Activated CD8-positive, alpha-beta T cell treated with anti-CD3 and anti-CD28 coated beads for 36 hours (primary cell): ENCODE data around the gene ZW10. TPM values are rescaled to one million over a fixed set of nuclear protein-coding genes. Genes with fewer than 3 reads are reported as not detected.

Source experiments
- ATAC-seq: fragments of 200-7000 bp; cut with Tn5 transposase; one replicate; pipeline ENCODE4 v1.10.0; 2021; ENCODE audit warnings: mild to moderate bottlenecking, moderate library complexity
- CTCF ChIA-PET: fragments of 350-600 bp; sonication (Branson Sonifier 250); formaldehyde crosslinking; loops from one replicate; lab custom pipeline; 2021; ENCODE audit warnings: antibody characterized with exemption; lab: Charles Lee
- POLR2A ChIA-PET: fragments of 350-600 bp; sonication (Branson Sonifier 250); formaldehyde crosslinking; loops from one replicate; lab custom pipeline; 2021; ENCODE audit warnings: antibody characterized with exemption; lab: Charles Lee
- DNase-seq: peaks from one replicate; pipeline ENCODE4 v3.0.0-alpha.2; 2020
- H3K27ac Mint-ChIP-seq: one replicate; pipeline ENCODE4 v1.8.0; 2021; ENCODE audit warnings: mild to moderate bottlenecking, mixed read lengths
- H3K27me3 Mint-ChIP-seq: one replicate; pipeline ENCODE4 v1.8.0; 2021; ENCODE audit warnings: mixed read lengths
- H3K36me3 Mint-ChIP-seq: one replicate; pipeline ENCODE4 v1.8.0; 2021; ENCODE audit warnings: low read depth, mixed read lengths
- H3K4me1 Mint-ChIP-seq: one replicate; pipeline ENCODE4 v1.8.0; 2021; ENCODE audit warnings: low read depth, mixed read lengths
- H3K4me3 Mint-ChIP-seq: one replicate; pipeline ENCODE4 v1.8.0; 2021; ENCODE audit warnings: mild to moderate bottlenecking, moderate library complexity, mixed read lengths
- H3K9me3 Mint-ChIP-seq: one replicate; pipeline ENCODE4 v1.8.0; 2021; ENCODE audit warnings: mixed read lengths
- intact Hi-C: fragments of 100-400 bp; cut with micrococcal nuclease; formaldehyde crosslinking; loops from one replicate; pipeline ENCODE4 v1.10.0; 2022
- total RNA-seq, 2 experiments: library from RNA; stranded (reverse); gene quantifications; one replicate each; pipeline ENCODE4 v1.2.3, GENCODE V29; 2021
- TF ChIP-seq, protein P1 (sequence below): fragments of 200-600 bp; IDR thresholded peaks from one replicate; pipeline ENCODE4 v1.8.0; 2022; ENCODE audit warnings: antibody characterized with exemption, mild to moderate bottlenecking

The ZW10 gene
- total RNA-seq, 2 experiments from 2014 or later, result 15.2 to 15.5 TPM

DNA sequence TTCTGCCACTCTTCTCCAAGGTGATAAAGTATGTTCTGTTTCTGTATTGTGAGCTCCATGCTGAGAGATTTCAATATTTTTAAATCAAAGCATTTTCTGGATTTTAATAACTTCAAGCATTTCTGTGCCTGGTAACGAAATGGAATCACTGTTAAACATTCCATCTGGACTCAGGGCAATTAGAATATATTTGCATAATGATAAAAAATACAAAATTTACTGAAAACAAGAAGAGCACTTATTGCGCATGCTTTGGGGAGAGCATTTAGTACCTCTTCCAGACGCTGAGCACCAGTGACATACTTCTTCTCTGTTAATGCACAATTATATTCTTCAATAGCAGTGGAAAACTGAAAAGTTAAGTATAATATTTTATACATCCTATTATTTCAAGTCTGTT, 13.3 kb downstream of the ZW10 start:
- no peak overlapping the region for H3K27ac Mint-ChIP-seq
- no peaks in the 10 kb centered on the region for H3K27me3 Mint-ChIP-seq
- H3K9me3 Mint-ChIP-seq, result no peaks in the 10 kb centered on the region
- TF ChIP-seq, protein P1, sequence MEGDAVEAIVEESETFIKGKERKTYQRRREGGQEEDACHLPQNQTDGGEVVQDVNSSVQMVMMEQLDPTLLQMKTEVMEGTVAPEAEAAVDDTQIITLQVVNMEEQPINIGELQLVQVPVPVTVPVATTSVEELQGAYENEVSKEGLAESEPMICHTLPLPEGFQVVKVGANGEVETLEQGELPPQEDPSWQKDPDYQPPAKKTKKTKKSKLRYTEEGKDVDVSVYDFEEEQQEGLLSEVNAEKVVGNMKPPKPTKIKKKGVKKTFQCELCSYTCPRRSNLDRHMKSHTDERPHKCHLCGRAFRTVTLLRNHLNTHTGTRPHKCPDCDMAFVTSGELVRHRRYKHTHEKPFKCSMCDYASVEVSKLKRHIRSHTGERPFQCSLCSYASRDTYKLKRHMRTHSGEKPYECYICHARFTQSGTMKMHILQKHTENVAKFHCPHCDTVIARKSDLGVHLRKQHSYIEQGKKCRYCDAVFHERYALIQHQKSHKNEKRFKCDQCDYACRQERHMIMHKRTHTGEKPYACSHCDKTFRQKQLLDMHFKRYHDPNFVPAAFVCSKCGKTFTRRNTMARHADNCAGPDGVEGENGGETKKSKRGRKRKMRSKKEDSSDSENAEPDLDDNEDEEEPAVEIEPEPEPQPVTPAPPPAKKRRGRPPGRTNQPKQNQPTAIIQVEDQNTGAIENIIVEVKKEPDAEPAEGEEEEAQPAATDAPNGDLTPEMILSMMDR, result no peak
- CTCF ChIA-PET, result interaction anchor here (1.8 kb wide), 1 partner anchor 13 kb away, joined by 5 read pairs; the partner anchor contains the start of gene ZW10
- no peak for DNase-seq
- POLR2A ChIA-PET, result no interaction called here
- peaks cover 4% of the 10 kb centered on the region for H3K4me1 Mint-ChIP-seq
- intact Hi-C loops, result no loop called here
- no peak for ATAC-seq
- no peak overlapping the region for H3K4me3 Mint-ChIP-seq
- peaks cover 37% of the 10 kb centered on the region for H3K36me3 Mint-ChIP-seq

DNA sequence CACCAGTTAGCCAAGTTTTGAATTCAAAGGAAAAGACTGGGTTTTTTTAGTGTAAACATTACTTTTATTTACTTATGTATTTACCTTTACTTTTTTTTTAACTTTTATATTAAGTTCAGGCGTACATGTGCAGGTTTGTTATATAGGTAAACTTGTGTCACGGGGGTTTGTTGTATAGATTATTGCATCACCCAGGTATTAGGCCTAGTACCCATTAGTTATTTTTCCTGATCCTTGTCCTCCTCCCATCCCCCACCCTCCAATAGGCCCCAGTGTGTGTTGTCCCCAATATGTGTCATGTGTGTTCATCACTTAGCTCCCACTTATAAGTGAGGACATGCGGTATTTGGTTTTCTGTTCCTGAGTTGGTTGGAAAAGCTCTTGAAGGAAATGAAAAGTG, 20.6 kb downstream of the ZW10 start:
- H3K4me1 Mint-ChIP-seq, result no peaks in the 10 kb centered on the region
- H3K36me3 Mint-ChIP-seq, result peaks cover 17% of the 10 kb centered on the region
- TF ChIP-seq, protein P1, result no peak
- H3K27ac Mint-ChIP-seq, result no peak overlapping the region
- H3K4me3 Mint-ChIP-seq, result no peak overlapping the region
- intact Hi-C loops, result no loop called here
- H3K27me3 Mint-ChIP-seq, result no peaks in the 10 kb centered on the region
- POLR2A ChIA-PET, result no interaction called here
- no peak for DNase-seq
- CTCF ChIA-PET, result no interaction called here
- no peak for ATAC-seq
- no peaks in the 10 kb centered on the region for H3K9me3 Mint-ChIP-seq

DNA sequence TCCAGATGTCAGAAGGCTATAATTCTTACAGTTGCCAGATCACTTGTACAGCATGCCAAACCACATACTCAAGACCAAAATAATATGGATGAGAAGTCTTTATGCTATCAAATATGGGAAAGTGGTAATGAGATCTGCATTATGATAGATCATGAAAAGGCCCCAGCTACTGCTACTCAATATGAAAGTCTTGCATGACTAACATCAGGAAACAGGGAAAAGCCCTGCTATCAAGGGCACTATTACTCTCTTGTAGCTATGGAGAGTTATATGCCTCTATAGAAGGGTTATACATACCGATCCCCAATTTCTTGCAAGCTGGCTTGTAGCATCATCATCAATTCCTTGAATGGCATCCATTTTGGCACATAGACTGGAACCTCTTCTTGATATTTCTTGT, 37.2 kb downstream of the ZW10 start:
- intact Hi-C loops, result no loop called here
- Mint-ChIP-seq H3K9me3 (no peaks in the 10 kb centered on the region), H3K4me3 (no peak overlapping the region), H3K4me1 (peaks cover 9% of the 10 kb centered on the region), H3K27ac (peak overlapping the region; percentile 57), H3K27me3 (no peaks in the 10 kb centered on the region), H3K36me3 (peaks cover 44% of the 10 kb centered on the region)
- peak; percentile 30 for ATAC-seq
- ChIA-PET CTCF (no interaction called here), POLR2A (no interaction called here)
- no peak for DNase-seq
- TF ChIP-seq, protein P1, result no peak

DNA sequence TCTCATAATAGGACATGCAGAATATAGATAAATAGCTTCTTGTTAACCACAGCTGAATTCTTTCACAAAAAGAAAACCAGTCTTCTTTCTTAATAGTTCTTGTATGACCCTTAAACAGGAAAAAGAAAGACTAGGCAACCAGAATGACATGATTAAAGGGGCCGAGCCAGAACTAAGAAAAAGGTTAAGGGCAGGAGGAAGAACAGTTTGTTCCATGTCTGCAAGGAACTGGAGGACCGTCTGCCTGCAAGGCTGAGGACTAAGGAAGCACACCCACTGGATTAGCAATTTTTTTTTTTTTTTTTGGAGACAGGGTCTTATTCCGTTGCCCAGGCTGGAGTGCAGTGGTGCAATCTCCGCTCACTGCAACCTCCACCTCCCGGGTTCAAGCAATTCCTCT, 41.4 kb downstream of the ZW10 start:
- H3K27me3 Mint-ChIP-seq, result no peaks in the 10 kb centered on the region
- H3K27ac Mint-ChIP-seq, result no peak overlapping the region
- ChIA-PET POLR2A (no interaction called here), CTCF (interaction anchor here (0.8 to 1.2 kb wide), 3 partner anchors 9 to 290 kb away, joined by 3 read pairs; partner anchors contain the start of gene ZW10)
- TF ChIP-seq, protein P1, result no peak
- no peak for ATAC-seq
- H3K36me3 Mint-ChIP-seq, result peaks cover 24% of the 10 kb centered on the region
- H3K9me3 Mint-ChIP-seq, result no peaks in the 10 kb centered on the region
- intact Hi-C loops, result no loop called here
- H3K4me3 Mint-ChIP-seq, result no peak overlapping the region
- DNase-seq, result no peak
- H3K4me1 Mint-ChIP-seq, result peaks cover 7% of the 10 kb centered on the region

DNA sequence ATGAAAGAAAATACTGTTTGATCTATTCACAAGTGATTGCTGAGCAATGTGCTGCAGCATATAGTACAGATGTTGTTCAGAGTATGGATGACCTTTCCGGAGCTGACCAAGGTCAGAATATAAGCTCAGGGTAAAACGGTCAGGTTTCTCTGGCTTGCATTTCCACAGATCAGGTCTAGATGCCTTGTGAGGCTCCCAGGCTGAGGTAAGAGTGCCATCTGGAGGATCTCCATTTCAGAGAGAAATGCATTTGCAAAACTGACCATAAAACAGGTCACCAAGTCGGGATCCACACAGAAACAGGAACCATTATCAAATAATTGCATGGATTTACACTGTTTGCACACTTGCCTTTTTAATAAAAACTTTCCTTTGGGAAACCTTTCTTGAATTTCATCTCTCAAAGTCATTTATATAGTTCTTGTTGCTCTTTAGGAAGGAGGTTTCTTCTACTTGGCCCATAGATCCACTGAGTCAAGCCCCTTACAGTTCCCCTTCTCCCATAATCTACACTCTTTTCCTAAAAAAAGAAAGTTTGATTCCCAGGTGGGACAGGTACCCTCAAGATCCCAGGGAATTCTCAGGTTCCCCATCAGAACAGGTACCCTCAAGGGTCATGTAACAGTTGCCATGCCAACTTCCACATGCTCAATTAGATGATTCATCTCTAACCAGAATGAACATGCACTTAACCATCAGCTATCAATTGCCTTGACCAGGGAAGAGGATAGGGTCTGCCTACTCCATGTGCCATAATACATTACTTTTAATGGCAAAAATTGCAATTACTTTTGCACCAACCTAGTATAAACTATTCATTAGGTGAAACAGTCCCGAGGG, 42.4 kb downstream of the ZW10 start:
- no peak overlapping the region for H3K27ac Mint-ChIP-seq
- no peaks in the 10 kb centered on the region for H3K27me3 Mint-ChIP-seq
- H3K4me1 Mint-ChIP-seq, result peaks cover under 1% of the 10 kb centered on the region
- intact Hi-C loops, result no loop called here
- TF ChIP-seq, protein P1, result no peak
- no peak for ATAC-seq
- H3K9me3 Mint-ChIP-seq, result no peaks in the 10 kb centered on the region
- peaks cover 15% of the 10 kb centered on the region for H3K36me3 Mint-ChIP-seq
- DNase-seq, result peak; percentile 10
- ChIA-PET POLR2A (no interaction called here), CTCF (interaction anchor here (0.8 to 1.8 kb wide), 4 partner anchors 8 to 289 kb away, joined by 3 to 8 read pairs (median 3); partner anchors contain the start of gene ZW10)
- no peak overlapping the region for H3K4me3 Mint-ChIP-seq
